GOT3 (cell line): ENCODE results near the gene NDST1.

Source experiments
- DNase-seq: peaks from one replicate; lab custom pipeline; 2025; ENCODE audit warnings: mixed read lengths; lab: John Stamatoyannopoulos, UW

Gene NDST1

GRCh38 chr5:150523472-150524350 is 15.8 kb downstream of the NDST1 start:
- no peak for DNase-seq

GRCh38 chr5:150525163-150525562 is 17.2 kb downstream of the NDST1 start:
- no peak for DNase-seq

- DNase-seq = no peak
Measured at GRCh38 chr5:150525781-150526180, 17.9 kb downstream of the NDST1 start.

- DNase-seq = no peak
Measured at GRCh38 chr5:150527038-150527437, 19.1 kb downstream of the NDST1 start.

GRCh38 chr5:150527808-150528207 is 19.9 kb downstream of the NDST1 start:
- no peak for DNase-seq

GRCh38 chr5:150528924-150529546 is 21.1 kb downstream of the NDST1 start:
- DNase-seq = no peak

- DNase-seq = no peak
Measured at GRCh38 chr5:150529555-150529954, 21.6 kb downstream of the NDST1 start.

GRCh38 chr5:150530423-150530822 is 22.5 kb downstream of the NDST1 start:
- DNase-seq = no peak

- DNase-seq = no peak
Measured at GRCh38 chr5:150530951-150531588, 23.1 kb downstream of the NDST1 start.

- DNase-seq = no peak
Measured at GRCh38 chr5:150531686-150532085, 23.8 kb downstream of the NDST1 start.

- no peak for DNase-seq
Measured at GRCh38 chr5:150532151-150532550, 24.2 kb downstream of the NDST1 start.

- DNase-seq = no peak
Measured at GRCh38 chr5:150532996-150533395, 25.1 kb downstream of the NDST1 start.

- no peak for DNase-seq
Measured at GRCh38 chr5:150534811-150535210, 26.9 kb downstream of the NDST1 start.

- no peak for DNase-seq
Measured at GRCh38 chr5:150535611-150536010, 27.7 kb downstream of the NDST1 start.

GRCh38 chr5:150538007-150538917 is 30.3 kb downstream of the NDST1 start:
- DNase-seq = no peak

- no peak for DNase-seq
Measured at GRCh38 chr5:150539206-150539605, 31.3 kb downstream of the NDST1 start.

GRCh38 chr5:150540042-150540441 is 32.1 kb downstream of the NDST1 start:
- no peak for DNase-seq

GRCh38 chr5:150540615-150541396 is 32.9 kb downstream of the NDST1 start:
- DNase-seq = no peak

- DNase-seq = no peak
Measured at GRCh38 chr5:150541397-150541675, 33.4 kb downstream of the NDST1 start.

GRCh38 chr5:150541895-150542294 is 34.0 kb downstream of the NDST1 start:
- DNase-seq = no peak

- DNase-seq = no peak
Measured at GRCh38 chr5:150542933-150543445, 35.1 kb downstream of the NDST1 start.
